C4-2B (cell line): ENCODE results near the gene ARPC4.

Source experiments
- H3K27ac ChIP-seq: fragments of 450-650 bp; 2 replicates; pipeline ENCODE4 v1.5.1; 2017
- CTCF ChIP-seq: fragments of 450-650 bp; conservative IDR thresholded peaks from 2 replicates; pipeline ENCODE4 v1.5.1; 2017; ENCODE audit warnings: mild to moderate bottlenecking
- ZFX ChIP-seq: fragments of 450-650 bp; IDR thresholded peaks from 2 replicates; pipeline ENCODE4 v1.6.1; 2017

The ARPC4 gene

GRCh38 chr3:9770276-9770812 is 22.5 kb upstream of the ARPC4 start:
- TF ChIP-seq CTCF: no peak
- no peak for TF ChIP-seq ZFX
- H3K27ac ChIP-seq: peak overlapping the region; percentile 88

- peak overlapping the region; percentile 88 for H3K27ac ChIP-seq
Measured at GRCh38 chr3:9771007-9771406, 21.9 kb upstream of the ARPC4 start.

GRCh38 chr3:9776896-9777693 is 15.8 kb upstream of the ARPC4 start:
- TF ChIP-seq CTCF: no peak
- no peak for TF ChIP-seq ZFX
- no peak overlapping the region for H3K27ac ChIP-seq

- no peak overlapping the region for H3K27ac ChIP-seq
Measured at GRCh38 chr3:9777694-9778021, 15.2 kb upstream of the ARPC4 start.

GRCh38 chr3:9778143-9779074 is 14.5 kb upstream of the ARPC4 start:
- H3K27ac ChIP-seq: no peak overlapping the region
- TF ChIP-seq ZFX (no peak), CTCF (no peak)

More at GRCh38 chr3:9777694-9778021, 15.2 kb upstream of the ARPC4 start:
- TF ChIP-seq ZFX: no peak
- no peak for TF ChIP-seq CTCF

- TF ChIP-seq CTCF (no peak), ZFX (no peak)
- H3K27ac ChIP-seq: no peak overlapping the region
Measured at GRCh38 chr3:9779075-9779593, 13.7 kb upstream of the ARPC4 start.

GRCh38 chr3:9779721-9780457 is 13.0 kb upstream of the ARPC4 start:
- TF ChIP-seq CTCF (no peak), ZFX (no peak)
- no peak overlapping the region for H3K27ac ChIP-seq
